ENCODE results near the gene SERPINE1. TPM values are rescaled to one million over a fixed set of nuclear protein-coding genes. Genes with fewer than 3 reads are reported as not detected.

Gene SERPINE1
- total RNA-seq, 4 donors from 2014 or later: 2.4 to 8.3 (median 3.3) TPM

DNA sequence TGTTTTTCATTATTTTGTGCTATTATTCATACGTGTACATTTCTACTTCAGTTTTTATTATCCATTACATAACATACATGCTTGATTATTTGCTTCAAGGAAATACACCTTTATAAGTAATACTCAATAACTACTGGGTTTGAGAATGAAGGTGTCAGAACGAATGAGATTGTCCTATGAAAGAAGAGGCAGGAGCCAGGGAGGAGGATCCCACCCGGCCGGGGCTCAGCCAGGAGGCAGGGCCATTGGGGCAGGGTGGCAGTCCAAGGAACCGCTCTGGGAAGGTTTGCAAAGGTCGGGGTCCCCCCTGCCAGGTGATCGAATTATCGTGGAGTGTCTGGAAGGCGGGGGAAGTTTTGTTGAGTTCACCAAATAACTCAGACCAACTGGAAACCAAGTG, 32.5 kb upstream of the SERPINE1 start:
- H3K36me3 ChIP-seq: peaks cover 0 to 9% (median 0%) of the 10 kb centered on the region in 3 donors
- H3K4me3 ChIP-seq: no peak overlapping the region
- H3K4me1 ChIP-seq: peaks cover 0 to 22% (median 0%) of the 10 kb centered on the region in 4 donors
- no peak for TF ChIP-seq CTCF (IDR thresholded peaks at IDR 0.05)
- TF ChIP-seq POLR2A (IDR thresholded peaks at IDR 0.05): no peak
- no peak for DNase-seq
- H3K27me3 ChIP-seq: no peaks in the 10 kb centered on the region
- no peaks in the 10 kb centered on the region for H3K9me3 ChIP-seq
- H3K27ac ChIP-seq: no peak overlapping the region

GRCh38 chr7:101094791-101095375, 32.0 kb upstream of the SERPINE1 start:
- H3K27ac ChIP-seq: no peak overlapping the region
- peak in 2 of 3 donors; percentile 64 to 70 for DNase-seq
- peaks cover 0 to 26% (median 0%) of the 10 kb centered on the region in 4 donors for H3K4me1 ChIP-seq
- H3K4me3 ChIP-seq: no peak overlapping the region
- peak in 5 of 6 experiments; percentile 13 to 55 (median 48) for TF ChIP-seq CTCF (IDR thresholded peaks at IDR 0.05)
- TF ChIP-seq POLR2A (IDR thresholded peaks at IDR 0.05): no peak
- H3K36me3 ChIP-seq: peaks cover 0 to 4% (median 0%) of the 10 kb centered on the region in 3 donors
- no peaks in the 10 kb centered on the region for H3K9me3 ChIP-seq
- H3K27me3 ChIP-seq: no peaks in the 10 kb centered on the region

GRCh38 chr7:101096331-101096956, 30.5 kb upstream of the SERPINE1 start:
- TF ChIP-seq POLR2A (IDR thresholded peaks at IDR 0.05) (no peak), CTCF (IDR thresholded peaks at IDR 0.05) (no peak)
- H3K27ac ChIP-seq: no peak overlapping the region
- no peak for DNase-seq
- no peaks in the 10 kb centered on the region for H3K9me3 ChIP-seq
- H3K36me3 ChIP-seq: no peaks in the 10 kb centered on the region
- H3K4me1 ChIP-seq: peaks cover 0 to 33% (median 0%) of the 10 kb centered on the region in 4 donors
- no peak overlapping the region for H3K4me3 ChIP-seq
- H3K27me3 ChIP-seq: no peaks in the 10 kb centered on the region

GRCh38 chr7:101096957-101097347, 30.0 kb upstream of the SERPINE1 start:
- TF ChIP-seq POLR2A (IDR thresholded peaks at IDR 0.05) (no peak), CTCF (IDR thresholded peaks at IDR 0.05) (no peak)
- Histone ChIP-seq H3K27ac (no peak overlapping the region), H3K9me3 (no peaks in the 10 kb centered on the region), H3K4me3 (no peak overlapping the region), H3K36me3 (no peaks in the 10 kb centered on the region), H3K27me3 (no peaks in the 10 kb centered on the region), H3K4me1 (peaks cover 0 to 33% (median 0%) of the 10 kb centered on the region in 4 donors)
- DNase-seq: no peak

DNA sequence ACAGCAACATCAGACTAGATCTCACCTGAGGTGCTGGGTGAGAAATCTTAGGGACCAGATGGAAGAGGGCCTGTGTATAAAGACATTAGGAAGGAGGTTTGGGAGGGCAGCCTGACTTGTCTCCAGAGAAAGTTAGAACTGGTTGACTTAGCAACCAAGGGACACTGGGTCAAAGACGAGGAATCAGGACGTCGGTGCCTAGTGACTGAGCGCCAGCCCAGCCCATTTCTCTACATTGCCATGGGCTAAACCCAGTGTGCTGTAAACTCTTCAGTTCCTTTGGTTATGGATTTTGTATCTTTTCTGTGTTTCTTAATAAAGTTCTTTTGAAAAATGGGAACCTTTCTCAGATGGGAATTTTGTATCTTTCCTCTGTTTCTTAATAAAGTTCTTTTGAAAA, 29.3 kb upstream of the SERPINE1 start:
- no peak for DNase-seq
- Histone ChIP-seq H3K27ac (no peak overlapping the region), H3K4me1 (peaks cover 0 to 33% (median 0%) of the 10 kb centered on the region in 4 donors), H3K27me3 (no peaks in the 10 kb centered on the region), H3K4me3 (no peak overlapping the region), H3K36me3 (no peaks in the 10 kb centered on the region), H3K9me3 (no peaks in the 10 kb centered on the region)
- TF ChIP-seq POLR2A (IDR thresholded peaks at IDR 0.05) (no peak), CTCF (IDR thresholded peaks at IDR 0.05) (no peak)

Measured in Peyer's patch (tissue), 4 donors.